ENCODE data around the gene AZU1.

DNA sequence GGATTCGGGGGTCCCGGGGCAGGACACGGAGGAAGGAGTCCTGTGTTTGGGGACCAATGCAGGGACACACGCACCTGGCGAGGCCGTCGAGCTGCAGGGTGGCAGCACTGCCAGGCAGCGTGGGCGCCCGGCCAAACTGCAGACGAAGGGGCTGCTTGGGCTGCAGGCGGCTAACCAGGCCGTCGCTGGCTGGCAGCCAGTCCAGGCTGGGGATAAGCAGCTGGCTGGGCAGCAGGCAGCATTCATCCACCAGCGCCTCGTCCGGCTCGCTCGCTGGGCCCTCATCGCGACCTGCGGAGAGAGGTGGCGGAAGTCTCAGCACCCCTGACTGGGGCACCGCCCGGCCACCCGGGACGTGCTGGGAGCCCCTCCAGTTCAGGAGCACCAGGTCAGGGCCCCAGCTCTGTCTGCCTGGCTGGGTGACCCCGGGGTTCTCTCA is 43.3 kb downstream of the AZU1 start:
- no peak for TF ChIP-seq FOXP2 (optimal IDR thresholded peaks at IDR 0.05; ENCODE audit: borderline replicate concordance, extremely low read depth, extremely low read length, insufficient read depth)
- TF ChIP-seq, protein P1, sequence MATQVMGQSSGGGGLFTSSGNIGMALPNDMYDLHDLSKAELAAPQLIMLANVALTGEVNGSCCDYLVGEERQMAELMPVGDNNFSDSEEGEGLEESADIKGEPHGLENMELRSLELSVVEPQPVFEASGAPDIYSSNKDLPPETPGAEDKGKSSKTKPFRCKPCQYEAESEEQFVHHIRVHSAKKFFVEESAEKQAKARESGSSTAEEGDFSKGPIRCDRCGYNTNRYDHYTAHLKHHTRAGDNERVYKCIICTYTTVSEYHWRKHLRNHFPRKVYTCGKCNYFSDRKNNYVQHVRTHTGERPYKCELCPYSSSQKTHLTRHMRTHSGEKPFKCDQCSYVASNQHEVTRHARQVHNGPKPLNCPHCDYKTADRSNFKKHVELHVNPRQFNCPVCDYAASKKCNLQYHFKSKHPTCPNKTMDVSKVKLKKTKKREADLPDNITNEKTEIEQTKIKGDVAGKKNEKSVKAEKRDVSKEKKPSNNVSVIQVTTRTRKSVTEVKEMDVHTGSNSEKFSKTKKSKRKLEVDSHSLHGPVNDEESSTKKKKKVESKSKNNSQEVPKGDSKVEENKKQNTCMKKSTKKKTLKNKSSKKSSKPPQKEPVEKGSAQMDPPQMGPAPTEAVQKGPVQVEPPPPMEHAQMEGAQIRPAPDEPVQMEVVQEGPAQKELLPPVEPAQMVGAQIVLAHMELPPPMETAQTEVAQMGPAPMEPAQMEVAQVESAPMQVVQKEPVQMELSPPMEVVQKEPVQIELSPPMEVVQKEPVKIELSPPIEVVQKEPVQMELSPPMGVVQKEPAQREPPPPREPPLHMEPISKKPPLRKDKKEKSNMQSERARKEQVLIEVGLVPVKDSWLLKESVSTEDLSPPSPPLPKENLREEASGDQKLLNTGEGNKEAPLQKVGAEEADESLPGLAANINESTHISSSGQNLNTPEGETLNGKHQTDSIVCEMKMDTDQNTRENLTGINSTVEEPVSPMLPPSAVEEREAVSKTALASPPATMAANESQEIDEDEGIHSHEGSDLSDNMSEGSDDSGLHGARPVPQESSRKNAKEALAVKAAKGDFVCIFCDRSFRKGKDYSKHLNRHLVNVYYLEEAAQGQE (IDR thresholded peaks at IDR 0.05; ENCODE audit: insufficient read depth in 1 of 2, low read depth in 2 of 2, low read length in 2 of 2), result no peak
